Measurements from ENCODE around the gene KIAA1328.
"Not testable (repeated sequence)": the region's sequence is repeated elsewhere in the genome, so short reads cannot be mapped to it uniquely, and the experiment has no call there.

The KIAA1328 gene

GRCh38 chr18:37162551-37162950 is 333.6 kb downstream of the KIAA1328 start:
- no peak for DNase-seq

DNA sequence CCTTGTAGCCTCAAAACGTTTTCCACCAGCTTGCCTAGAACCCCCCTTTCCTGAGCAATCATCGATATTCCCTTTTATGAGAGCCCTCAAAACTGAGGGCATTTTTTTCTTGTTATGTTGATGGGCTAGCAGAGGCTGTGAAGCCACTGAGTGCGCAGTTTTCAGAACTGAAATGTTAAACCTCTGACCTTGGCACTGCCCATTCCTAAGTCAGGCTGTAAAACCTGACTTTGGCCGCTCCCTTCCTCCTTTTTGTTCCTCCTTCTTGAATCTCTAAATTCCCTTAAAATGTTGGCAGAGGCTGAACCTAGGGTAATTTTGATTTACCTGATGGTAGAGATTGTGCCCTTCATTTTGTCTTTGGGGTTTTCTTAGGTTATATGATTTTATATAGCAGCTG is 334.2 kb downstream of the KIAA1328 start:
- no peak for DNase-seq

DNA sequence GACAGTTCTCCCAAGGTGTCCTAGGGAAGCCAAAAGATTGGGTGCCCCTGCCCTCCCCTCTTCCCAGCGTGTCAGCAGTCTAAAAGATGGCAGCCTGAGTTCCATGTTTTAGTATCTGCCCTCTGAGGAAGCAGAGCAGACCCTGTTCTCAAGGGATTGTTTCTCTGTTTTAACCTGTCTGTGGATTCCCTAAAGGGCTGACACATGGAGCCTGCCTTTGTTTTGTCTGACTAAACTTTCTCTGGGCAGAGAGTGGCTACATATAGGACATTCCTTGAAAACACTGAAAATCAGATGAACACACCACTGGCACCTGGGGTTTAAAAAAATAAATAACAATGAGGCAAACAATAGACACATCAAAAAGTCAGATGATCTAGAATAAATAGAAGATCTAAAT is 337.6 kb downstream of the KIAA1328 start:
- DNase-seq: no peak

DNA sequence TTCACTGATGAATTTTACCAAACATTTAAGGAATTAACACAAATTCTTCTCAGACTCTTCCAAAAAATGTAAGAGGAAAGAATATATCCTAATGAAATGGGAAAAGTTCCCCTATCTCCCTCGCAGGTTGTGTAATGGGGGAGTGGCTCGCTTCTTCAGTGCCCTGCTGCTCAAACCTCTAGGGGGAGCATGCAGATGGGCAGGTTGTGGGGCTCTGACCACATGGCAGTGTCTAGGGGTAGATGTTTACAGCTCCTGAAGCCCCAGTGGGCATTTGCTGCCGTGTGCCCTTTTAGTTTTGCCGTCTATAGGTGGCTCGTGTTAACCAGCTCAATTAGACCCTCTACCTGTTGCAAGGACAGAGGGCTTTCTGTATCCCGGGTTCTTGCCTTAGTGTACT is 338.0 kb downstream of the KIAA1328 start:
- not testable (repeated sequence) for DNase-seq

DNA sequence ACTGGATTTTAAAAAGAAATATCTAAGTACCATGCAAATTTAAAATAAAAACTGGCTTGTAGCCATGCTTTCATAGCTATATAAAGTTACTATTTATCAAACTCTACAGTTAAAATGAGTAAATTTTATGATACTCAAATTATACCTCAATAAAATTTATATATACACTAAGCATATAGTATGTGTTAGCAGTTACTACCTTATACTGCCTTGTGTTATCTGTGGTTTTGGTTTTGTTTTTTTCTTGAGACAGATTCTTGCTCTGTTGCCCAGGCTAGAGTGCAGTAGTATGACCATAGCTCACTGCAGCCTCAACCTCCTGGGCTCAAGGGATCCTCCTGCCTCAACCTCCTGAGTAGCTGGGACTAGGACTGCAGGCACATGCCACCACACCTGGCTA is 342.1 kb downstream of the KIAA1328 start:
- no peak for DNase-seq

- DNase-seq: no peak
Measured at GRCh38 chr18:37173384-37173783, 344.5 kb downstream of the KIAA1328 start.

- no peak for DNase-seq
Measured at GRCh38 chr18:37175727-37176620, 347.0 kb downstream of the KIAA1328 start.

- DNase-seq: no peak
Measured at GRCh38 chr18:37176621-37176934, 347.7 kb downstream of the KIAA1328 start.

- no peak for DNase-seq
Measured at GRCh38 chr18:37179384-37179783, 350.5 kb downstream of the KIAA1328 start.

DNA sequence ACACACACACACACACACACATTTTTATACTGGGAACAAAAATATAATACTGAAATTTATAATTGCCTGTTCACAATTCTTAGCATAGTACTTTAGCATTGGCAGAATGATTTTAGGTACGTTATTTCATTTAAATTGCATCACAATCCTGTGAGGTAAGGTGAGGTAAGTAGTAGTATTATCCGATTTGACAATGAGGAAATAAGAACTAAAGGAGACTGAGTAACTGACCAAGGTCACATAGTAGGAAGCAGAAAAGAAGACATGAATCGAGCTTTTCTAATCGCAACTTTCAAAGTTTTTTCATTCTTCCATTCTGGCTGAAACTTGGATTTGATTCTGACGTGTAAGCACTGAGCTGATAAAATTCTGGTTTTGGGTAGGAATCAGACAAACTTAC is 351.2 kb downstream of the KIAA1328 start:
- no peak for DNase-seq

DNA sequence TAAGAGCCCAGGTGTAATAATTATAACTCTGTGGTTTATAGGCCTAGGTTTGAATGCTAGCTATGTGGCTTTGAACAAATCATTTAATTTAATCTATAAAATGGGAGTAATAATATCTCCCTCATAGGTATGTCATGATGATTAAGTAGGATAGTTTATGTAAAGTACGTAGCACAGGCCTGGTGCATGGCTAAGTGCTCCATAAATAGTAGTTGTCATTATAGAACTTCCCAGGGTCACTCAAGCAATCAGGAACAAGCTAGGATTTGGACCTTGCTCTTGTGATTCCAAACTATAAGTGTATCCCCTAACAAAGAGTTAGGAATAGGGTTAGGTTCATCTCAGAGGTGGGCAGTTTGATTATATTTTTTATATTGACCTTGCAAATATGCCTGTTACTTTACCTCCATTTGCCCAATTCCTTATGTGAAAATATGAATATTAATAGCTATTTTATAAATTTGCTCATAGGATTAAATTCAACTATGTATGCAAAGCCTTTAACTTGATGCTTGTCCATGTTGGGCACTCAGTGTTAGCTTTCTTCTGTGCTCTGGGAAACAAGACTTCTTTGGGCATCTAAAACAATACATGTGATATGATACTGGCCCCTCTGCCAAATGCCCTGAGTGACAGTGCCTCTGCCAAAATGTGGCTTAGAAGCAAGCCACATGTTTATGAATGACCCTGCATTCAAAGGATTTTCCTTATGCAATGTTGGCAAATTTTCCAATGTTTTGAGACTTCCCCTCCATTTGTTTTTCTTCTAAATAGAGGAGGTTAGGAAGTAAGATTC is 353.6 kb downstream of the KIAA1328 start:
- no peak for DNase-seq

- no peak for DNase-seq
Measured at GRCh38 chr18:37184209-37184868, 355.4 kb downstream of the KIAA1328 start.

GRCh38 chr18:37188016-37188791 is 359.3 kb downstream of the KIAA1328 start:
- DNase-seq: no peak

DNA sequence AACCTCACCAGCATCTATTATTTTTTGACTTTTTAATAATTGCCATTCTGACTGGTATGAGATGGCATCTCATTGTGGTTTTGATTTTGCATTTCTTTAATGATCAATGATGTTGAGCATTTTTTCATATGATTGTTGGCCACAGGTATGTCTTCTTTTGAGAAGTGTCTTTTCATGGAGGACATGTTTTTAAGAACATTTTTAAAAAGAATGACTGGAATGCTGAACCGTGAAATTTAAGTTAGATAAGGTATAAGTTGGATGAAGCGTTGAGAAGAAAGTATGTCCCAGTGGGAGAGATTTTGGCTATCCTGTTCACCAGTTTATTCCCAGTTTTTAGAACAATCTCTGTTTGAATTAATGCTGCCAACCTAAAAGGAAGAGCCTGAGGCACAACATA is 370.8 kb downstream of the KIAA1328 start:
- no peak for DNase-seq

DNA sequence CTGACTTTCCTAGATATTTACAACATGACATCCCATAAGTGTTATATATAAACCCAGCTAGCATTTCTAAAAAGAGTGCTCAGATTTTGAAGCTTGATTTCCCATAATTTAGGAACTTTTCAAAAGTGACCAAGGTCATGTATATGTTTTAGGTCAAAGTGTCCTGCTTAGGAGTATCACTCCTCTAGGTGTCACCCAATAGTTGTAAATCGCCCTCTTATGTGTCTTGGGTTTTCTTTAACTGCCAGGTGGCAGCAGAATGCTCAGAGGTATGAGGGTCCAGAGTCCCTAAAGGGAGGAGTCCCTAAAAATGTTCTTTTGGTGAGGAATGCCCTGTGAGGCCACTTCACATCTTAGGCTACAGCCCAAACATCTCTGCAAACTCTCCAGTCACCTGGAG is 378.4 kb downstream of the KIAA1328 start:
- no peak for DNase-seq

DNA sequence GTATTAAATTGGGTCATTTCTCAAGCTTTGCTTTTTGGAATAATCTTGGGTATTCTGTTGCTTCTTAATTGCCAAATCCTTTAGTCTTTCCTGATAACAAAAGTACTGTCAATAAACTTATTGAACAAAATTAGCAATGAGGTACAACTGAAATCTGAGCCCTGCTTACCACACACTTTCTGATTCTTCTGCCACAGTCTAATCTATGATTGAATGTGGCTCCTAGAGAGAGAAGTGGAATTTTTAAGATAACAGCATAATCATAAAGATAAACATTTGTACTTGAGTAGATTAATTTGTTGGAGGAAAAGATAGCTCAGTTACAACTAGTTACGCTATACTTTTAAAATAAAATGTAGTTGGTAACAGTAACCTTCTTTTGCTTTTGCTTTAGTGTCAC is 381.9 kb downstream of the KIAA1328 start:
- DNase-seq: no peak

GRCh38 chr18:37218022-37218590 is 389.2 kb downstream of the KIAA1328 start:
- no peak for DNase-seq

- no peak for DNase-seq
Measured at GRCh38 chr18:37219257-37219656, 390.3 kb downstream of the KIAA1328 start.

DNA sequence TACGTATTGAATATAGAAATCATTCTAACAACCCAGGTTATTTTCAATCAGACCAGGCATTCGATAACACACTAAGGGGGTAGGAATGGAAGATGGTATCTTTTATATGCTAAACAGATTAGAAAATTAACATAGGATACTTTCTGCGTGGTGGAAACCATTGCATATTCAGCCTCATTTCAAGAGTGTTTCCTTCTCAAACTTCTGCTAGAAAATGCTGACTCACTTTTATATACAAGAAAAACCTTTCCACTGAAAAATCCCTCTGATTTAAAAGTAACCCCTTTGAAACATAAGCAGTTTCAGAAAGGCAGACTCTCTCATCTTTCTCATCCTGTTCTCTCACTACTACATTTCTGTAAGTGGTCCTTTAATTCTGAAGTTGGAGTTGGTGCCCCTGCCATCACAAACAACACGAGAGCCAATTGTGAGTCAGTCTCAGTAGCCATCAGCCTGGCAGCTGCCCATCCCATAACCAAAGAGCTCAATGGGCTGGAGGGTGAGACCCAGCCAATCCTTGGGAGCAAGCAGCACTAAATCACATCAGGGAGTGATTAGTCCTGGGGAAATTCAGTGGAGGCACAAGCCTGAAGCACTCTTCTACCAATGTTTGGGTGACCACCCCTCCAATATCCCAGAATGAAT is 393.5 kb downstream of the KIAA1328 start:
- DNase-seq: no peak

GRCh38 chr18:37222999-37223378 is 394.1 kb downstream of the KIAA1328 start:
- no peak for DNase-seq

DNA sequence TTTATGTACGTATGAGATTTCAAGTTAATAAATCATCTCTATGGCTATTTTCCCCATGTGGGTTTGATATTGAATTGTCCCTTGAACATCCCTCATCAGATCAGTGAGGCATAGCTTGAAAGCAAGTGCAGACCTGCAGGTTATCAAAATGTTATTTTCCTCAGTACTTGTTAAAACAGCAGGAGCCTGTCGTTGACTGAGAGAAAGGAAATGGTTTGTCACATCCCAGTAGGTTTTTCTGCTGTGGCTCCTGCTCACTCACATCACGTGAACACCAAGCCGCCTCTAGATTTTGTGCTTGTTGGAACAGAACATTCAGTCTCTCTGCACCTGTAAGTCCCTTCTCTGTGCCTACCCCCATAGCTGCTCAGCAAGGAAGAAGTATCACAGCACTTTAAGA is 396.4 kb downstream of the KIAA1328 start:
- DNase-seq: no peak

DNA sequence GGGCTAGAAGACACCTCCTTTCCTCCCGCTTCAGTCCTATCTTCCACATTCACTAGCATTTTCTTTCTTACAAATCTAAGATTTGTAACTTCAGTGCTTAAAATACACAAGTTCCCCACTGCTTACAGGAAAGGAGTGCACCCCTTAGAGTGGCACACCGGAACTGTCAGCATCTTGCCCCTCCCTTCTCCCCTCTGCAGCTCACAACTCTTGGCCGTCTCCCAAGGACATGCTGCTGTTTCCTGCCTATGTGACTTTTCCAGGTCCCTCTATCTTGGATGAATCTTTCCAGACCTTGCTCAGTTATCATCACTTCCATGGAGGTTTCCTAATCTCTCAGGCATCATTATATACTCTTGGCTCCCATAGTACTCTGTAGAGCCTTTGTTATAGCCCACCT is 401.8 kb downstream of the KIAA1328 start:
- DNase-seq: no peak

All from kidney glomerular epithelial cell (primary cell).